Dermis blood vessel endothelial cell (primary cell): ENCODE measurements around the gene CDH9. TPM values are rescaled to one million over a fixed set of nuclear protein-coding genes. Genes with fewer than 3 reads are reported as not detected.
"Not testable (repeated sequence)": the region's sequence is repeated elsewhere in the genome, so short reads cannot be mapped to it uniquely, and the experiment has no call there.

Experiments
- DNase-seq: peaks from one replicate; pipeline ENCODE4 v3.0.0; 2010
- total RNA-seq: library from RNA; depleted of rRNA; stranded (reverse); fragments of >200 nt; gene quantifications from 2 replicates; pipeline ENCODE4 v1.2.3, GENCODE V29; 2014

CDH9 gene
- total RNA-seq, 1 donor from 2014 or later: not detected

DNA sequence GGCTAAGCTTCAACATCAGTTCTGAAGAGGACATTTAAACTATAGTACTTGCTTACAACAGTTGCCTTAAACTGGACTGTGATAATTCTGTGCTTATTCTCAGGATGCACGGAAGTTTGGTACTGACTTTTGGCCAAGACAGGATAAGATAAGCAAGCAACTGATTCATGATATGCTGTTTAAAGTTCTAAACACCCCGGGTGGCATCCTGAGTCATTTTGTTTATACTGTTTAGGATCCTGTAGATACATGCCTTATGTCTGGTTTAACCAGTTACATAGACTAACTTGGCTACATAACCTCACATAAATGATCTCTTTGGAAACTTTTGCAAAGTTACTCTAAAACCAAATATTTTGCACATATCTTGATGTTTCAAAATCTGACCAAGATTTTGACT is 95.9 kb downstream of the CDH9 start:
- no peak for DNase-seq

DNA sequence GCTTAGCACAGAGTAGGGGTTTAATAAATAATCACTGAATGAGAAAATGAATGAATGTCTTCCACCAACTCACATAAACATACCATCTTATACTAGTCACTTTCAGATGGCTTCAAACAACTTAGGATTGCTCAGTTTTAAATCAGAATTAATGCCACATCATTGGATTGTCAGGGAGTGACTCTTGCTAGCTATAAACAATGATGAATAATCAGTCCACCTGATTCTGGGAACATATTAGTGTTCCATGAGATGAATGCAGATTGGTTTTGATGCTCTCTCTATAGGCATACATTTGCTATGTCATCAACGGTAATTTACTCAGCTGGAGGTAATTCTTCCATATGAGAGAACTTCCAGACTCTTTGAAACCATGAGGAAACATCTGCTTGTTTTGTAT is 97.4 kb downstream of the CDH9 start:
- DNase-seq: no peak

DNA sequence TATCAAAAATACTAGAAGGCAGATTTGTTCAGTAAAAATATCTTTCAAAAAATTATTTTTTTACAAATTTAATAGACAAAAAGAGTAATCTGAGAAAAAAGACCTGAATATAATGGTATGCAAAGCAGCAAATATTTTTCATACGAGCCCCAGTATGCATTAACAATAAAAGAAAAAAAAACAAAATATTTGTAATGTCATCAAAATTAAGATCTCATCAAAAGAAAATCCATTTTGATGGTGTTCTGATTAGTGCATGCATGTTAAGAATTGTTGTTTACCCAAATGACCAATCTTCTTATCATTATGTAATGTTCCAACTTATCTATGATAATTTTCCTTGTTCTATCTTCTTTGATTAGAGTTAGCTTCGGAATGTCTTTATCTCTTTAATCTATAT is 106.1 kb downstream of the CDH9 start:
- no peak for DNase-seq

DNA sequence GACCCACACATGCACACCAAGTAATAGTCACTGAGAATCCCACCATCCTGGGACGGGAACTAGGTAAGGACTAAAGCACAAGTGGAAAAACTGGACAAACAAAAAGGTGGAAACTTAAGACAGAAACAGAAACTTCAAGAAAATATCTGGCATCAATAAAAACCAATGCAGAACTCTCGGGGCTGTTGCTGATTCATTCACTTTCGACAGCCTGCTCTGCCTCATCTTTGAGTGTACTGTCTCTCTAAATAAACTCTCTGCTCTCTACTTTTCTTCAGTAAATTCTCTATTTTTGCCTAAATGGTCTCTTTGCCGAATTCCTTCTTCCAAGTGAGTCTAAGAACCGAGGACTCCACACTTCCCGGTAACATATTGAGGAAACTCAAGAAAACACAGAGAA is 116.9 kb downstream of the CDH9 start:
- DNase-seq: no peak

DNA sequence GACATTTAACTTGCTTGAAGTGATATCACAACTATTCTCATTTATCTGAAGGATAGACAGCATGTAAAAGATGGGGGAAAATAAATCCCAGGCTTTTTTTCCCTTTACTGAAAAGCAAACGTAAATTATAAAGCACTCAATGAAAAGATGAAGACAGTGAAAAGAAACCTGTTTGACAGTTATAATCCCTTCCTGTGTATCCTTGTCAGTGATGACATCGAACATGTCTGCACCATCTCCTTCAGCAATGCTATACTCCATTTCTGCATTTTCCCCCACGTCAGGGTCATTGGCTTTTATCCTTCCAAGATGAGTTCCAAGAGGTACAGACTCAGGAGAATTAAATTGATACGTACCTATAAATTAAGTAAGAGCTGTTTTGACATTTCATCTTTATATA is 134.9 kb downstream of the CDH9 start:
- DNase-seq: no peak

DNA sequence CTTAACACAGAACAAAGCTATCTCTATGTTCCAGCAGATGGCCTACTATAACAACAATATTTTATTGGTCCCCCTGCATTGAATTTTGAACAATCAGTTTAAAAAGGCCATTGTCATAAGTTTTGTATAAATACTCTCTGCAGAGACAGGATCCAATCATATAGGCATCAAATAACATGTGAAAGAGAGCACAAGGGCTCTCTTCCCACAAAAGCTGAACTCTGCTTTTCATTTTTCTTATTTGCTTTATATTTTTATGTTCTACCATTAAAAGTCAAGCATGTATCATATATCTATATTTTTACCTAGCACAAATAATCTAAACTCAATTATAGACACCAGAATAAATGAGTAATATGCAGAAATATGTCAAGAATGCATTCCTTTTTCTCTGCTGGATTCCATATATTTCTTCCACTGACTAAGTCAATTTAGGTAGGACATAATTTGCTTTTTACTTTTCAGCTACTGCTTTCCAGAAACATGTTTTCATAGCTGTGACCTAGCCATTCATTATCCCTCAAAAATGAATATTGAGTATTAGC is 143.6 kb downstream of the CDH9 start:
- no peak for DNase-seq

DNA sequence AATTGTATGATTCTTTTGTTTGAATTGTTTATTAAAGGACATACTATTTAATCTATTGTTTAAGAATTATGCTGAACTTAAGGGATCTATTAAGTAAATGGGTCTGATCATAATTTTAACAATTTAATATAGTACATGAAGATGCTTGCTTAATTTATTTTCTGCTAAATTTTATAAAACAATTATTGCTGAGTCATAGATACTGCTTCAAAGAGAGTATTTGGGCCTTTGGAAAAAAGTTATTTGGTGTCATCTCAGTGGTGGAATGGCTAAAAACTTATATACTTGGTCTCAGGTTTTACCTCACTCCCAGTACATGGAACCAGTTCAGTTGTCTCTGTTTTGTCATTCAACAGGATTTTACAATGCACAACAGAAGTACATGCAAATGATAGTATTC is 145.3 kb downstream of the CDH9 start:
- DNase-seq: no peak

DNA sequence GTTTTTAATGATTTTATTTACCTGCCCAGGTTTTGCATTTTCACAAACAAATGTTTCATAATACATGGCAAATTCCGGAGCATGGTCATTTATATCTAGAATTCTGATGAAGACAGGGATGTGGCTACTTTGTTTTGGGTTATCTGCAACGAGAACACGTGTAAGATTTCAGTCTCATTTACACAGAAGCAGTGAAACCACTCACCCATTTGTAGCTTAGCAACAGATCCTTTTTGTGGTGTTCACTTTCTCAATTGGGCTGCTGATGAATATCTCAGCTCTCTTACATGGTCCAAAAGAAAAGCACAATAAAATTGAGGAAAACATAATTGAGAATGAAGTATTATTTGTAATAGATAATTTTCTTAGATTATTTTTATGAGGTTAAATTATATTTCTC is 148.6 kb downstream of the CDH9 start:
- no peak for DNase-seq

DNA sequence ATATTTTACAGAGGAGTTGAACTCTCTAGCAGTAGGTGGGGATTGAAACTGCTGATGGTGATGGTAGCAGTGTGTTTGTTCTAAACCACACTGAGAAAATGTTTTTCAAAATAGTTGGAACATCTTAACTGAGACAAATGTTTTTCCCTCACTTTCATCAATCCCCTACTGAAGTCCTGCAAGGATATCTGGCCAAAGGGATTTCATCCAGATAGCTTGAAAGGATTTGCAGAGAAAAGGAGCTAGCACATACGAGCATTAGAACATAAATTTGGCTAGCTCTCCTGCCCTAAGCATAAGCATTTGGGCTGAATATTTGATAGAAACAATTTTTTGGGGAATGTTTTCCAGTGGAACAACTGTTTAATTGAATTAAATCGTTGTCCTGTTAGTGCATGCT is 153.9 kb downstream of the CDH9 start:
- DNase-seq: no peak

DNA sequence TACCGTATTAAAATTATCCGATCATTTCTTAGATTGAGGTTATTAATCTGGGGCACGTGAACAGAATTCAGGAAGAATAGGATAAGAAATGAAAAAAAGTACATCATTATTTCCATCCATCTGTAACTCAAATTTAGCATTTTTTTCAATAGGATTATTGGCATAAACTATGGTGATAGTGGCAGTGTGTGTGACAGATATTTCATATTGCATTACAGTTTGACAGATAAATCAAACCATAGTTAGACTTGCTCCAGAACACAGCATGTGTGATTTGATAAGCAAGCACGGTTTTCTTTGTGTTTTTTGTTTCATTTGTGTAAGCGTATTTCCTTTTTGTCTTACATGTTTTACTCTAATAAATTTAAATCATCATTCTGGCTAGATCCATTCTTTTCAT is 155.0 kb downstream of the CDH9 start:
- no peak for DNase-seq

DNA sequence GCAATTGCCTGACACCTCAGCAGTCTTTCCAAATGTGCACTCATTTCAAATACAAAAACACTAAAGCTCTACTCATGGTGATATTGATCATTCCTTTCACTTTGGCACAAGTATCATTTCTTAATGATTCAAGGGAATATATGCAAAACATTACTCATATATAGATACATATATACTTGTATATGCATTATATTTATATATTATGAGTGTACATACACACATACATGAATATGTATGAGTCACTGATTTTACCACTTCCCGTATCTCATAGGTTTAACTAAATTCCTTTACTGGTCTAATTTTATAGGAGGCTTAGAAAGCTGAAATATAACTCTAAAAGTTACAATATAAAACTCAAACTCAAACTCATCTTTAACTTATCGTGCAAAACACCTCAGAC is 156.5 kb downstream of the CDH9 start:
- no peak for DNase-seq

DNA sequence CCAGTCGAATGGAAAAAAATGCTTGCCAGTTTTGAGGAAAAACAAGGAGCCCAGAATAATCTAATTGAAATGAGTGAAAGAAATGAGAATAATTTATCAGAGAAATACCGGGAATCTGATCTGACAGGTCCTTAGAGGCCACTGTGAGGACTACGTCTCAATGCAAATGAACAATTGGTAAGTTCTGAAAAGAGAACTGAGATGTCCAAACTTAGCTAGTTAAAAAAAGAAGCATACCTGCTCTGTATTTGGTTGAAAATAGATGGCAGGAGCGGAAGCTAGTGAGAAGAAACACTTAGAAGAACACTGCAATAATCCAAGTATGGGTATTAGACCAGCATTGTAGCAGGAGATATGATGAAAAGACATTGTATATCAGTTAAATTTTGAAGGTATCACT is 161.2 kb downstream of the CDH9 start:
- no peak for DNase-seq

DNA sequence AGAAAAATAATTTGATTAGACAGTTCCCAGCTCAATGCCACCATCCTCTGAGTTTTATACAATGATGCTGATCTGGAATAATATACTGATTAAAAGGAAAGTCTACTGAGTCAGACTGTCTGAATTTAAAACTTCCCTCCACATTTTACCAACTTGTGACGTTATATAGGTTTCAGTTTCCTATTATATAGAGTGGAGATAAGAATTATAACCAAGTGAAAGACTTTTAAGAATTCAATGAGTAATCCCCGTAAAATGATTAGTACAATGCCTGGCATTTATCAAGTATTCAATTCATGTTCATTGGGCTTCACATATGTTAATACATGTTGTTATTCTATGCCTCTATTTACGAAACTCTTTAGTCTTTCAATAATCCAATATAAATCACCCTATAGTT is 166.0 kb downstream of the CDH9 start:
- no peak for DNase-seq

DNA sequence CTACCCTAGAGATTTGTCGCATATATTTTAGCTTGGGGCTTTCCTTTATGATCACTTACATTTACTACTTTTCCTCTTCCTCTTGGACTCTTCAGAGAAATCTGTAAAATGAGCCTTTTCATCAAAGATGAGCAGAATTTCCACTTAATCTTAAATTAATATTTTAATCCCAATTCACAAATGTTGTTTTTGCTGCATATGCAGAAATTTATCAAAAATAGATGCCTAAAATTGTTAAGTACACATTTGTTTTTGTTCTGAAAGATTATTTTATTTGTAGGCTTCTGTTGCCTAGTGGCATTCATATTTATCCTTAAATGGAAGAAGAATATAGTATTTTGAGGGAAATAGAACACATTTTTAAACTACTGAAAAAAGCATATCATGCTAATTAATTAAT is 168.6 kb downstream of the CDH9 start:
- DNase-seq: no peak

DNA sequence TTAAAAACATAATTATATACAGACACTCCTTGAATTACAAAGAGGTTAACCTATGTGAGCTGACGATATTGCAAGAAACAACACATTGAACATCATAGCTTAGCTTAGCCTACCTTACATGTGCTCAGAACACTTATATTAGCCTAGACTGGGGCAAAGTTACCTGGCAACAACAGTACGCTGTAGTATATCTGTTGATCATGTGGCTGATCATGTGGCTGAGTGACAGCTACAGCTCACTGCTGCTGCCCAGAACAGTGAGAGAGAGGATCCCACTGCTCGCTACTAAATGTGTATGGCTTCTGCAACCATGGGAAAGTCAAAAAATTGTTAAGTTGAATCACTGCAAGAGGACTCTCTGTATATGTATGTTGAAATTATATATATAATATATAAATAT is 169.9 kb downstream of the CDH9 start:
- no peak for DNase-seq

DNA sequence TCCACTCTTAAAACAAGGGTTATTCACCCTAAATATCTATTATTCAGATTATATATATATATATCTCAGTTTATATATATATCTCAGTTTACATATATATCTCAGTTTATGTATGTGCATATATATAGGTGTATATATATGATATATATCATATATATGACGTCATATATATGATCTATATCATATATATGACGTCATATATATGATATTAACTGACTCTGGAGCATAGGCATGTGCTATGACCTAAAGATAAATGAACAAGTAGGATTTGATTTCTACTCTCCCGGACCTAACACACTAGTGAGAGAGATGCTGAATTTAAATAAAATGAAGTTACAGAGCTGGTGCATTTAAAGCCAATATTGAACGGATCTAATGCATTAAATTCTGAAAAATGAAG is 174.3 kb downstream of the CDH9 start:
- DNase-seq: no peak

DNA sequence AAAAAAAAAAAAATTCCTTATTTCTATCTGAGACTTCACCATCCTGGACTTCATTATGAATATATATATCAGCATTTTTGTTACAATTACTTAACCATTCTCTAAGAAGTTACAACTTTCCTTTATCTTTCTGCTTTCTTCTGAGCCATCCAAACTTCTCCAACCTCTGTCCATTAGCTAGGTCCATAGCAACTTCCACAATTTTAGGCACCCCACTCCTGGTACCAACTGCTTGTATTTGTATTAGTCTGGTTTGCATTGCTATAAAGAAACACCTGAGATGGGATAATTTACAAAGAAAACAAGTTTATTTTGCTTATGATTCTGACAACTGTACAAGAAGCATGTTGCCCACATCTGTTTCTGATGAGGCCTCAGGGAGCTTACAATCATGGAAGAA is 182.1 kb downstream of the CDH9 start:
- no peak for DNase-seq

DNA sequence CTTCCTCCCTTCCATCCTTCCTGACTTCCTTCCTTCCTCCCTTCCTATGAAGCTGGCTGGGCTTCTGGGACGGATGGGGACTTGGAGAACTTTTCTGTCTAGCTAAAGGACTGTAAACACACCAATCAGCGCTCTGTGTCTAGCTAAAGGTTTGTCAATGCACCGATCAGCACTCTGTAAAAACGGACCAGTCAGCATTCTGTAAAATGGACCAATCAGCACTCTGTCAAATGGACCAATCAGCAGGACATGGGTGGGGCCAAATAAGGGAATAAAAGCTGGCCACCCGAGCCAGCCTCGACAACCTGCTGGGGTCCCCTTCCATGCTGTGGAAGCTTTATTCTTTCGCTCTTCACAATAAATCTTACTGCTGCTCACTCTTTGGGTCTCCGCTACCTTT is 185.9 kb downstream of the CDH9 start:
- not testable (repeated sequence) for DNase-seq

DNA sequence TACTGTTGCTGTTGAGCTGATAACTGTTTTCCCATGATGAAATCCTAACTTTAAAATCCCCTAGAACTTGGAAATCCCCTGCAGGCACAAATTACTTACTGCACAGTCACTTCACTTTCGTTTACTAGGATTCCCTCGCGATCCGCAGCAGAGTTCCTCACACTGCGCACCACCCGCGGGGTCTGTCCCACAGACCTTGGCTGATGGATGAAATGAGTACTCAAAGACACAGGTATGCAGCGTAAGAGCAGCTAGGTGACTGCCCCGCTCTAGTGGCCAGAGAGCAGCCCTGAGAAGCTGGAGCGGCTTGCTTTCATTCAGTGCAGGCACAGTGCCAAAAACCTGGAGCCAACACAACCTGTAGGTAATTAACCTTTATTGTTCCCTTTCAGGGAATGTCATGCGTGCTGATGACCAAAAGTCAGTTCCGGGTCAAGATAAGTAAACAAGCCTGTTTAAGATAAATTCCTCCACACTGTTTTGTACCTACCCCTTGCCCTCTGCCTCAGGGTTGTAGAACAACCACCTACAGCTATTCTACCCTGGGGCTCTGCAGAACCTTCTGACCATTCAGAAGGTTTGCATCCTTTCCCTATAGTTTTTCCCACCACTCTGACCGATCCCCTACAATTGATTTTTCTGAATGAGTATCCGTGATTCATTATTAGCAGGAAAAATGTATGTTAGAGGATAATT is 191.2 kb downstream of the CDH9 start:
- no peak for DNase-seq

DNA sequence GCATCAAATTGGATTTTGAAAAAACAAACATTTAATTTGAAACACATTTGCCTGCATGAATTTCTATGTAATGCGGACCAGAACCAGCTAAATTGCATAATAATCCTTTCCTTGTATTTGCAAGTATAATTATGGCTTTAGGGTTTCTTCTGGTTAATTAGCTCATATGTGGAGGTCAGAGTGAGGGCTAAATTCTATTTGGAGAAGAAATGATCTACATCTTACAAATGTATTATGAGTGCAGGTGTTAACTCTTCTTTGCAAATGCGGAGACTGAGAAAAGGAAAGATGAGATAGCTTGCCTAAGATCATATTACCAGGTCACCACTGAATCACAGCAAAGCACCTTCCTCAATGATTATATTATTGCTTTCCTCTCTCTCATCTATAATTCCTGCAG is 194.7 kb downstream of the CDH9 start:
- DNase-seq: no peak

DNA sequence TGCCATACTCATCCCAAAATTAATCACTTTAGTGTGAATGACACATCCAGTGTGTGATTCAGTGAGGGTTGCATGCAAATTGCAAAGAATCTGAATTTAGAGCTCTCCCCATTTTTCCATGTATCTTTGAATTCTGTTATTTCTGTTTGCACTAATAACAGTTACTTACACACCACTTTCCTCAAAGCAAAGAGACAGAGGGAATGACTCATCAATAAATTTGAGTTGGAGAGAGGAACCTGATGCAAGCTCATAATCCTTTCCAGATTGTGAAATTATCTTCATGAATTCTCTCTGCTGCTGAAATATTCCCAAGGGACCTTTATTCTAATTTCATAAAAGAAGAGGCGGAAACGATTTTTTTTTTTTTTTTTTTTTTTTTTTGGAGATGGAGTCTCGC is 204.8 kb downstream of the CDH9 start:
- no peak for DNase-seq
